Loucy (cell line): ENCODE measurements around the gene PHKB.

ENCODE experiments used
- H2AFZ ChIP-seq: fragments of 200-600 bp; sonication (generic); 2 replicates; pipeline ENCODE4 v1.6.0; 2016; ENCODE audit warnings: antibody characterized with exemption, mild to moderate bottlenecking, low read length, moderate library complexity
- H3F3A ChIP-seq: fragments of 200-600 bp; 2 replicates; pipeline ENCODE4 v1.6.0; 2016; ENCODE audit warnings: antibody characterized with exemption, low read depth, mild to moderate bottlenecking
- H3K27me3 ChIP-seq: fragments of 200-600 bp; sonication (generic); 2 replicates; pipeline ENCODE4 v1.6.1; 2014; ENCODE audit warnings: low read length, mild to moderate bottlenecking; ENCODE audit not compliant: insufficient read depth, poor library complexity, severe bottlenecking
- H3K36me3 ChIP-seq: fragments of 200-600 bp; sonication (generic); 2 replicates; pipeline ENCODE4 v1.6.1; 2016; ENCODE audit warnings: low read length; ENCODE audit not compliant: insufficient read depth
- H3K4me1 ChIP-seq: fragments of 200-600 bp; sonication (generic); 2 replicates; pipeline ENCODE4 v1.5.1; 2014; ENCODE audit warnings: low read length, mild to moderate bottlenecking; ENCODE audit not compliant: insufficient read depth, poor library complexity, severe bottlenecking
- H3K4me2 ChIP-seq: fragments of 200-600 bp; sonication (generic); 2 replicates; pipeline ENCODE4 v1.6.0; 2014; ENCODE audit warnings: antibody characterized with exemption, low read length, low read depth, mild to moderate bottlenecking; ENCODE audit not compliant: poor library complexity, severe bottlenecking
- H3K4me3 ChIP-seq: fragments of 200-600 bp; sonication (generic); 2 replicates; pipeline ENCODE4 v1.5.1; 2014; ENCODE audit warnings: low read length, mild to moderate bottlenecking, mixed read lengths; ENCODE audit not compliant: poor library complexity, severe bottlenecking
- H3K79me2 ChIP-seq: fragments of 200-600 bp; sonication (generic); 2 replicates; pipeline ENCODE4 v1.6.1; 2014; ENCODE audit warnings: low read length; ENCODE audit not compliant: insufficient read depth
- H3K9ac ChIP-seq: fragments of 200-600 bp; sonication (generic); 2 replicates; pipeline ENCODE4 v1.6.0; 2014; ENCODE audit warnings: mild to moderate bottlenecking, low read depth, low read length, moderate library complexity; ENCODE audit not compliant: poor library complexity, severe bottlenecking
- H3K9me2 ChIP-seq: fragments of 200-600 bp; sonication (generic); replicated peaks from 2 replicates; pipeline ENCODE4 v1.6.1; 2016; ENCODE audit warnings: low read depth, low read length, mixed read lengths
- H3K9me3 ChIP-seq: fragments of 200-600 bp; sonication (generic); 2 replicates; pipeline ENCODE4 v1.6.1; 2014; ENCODE audit warnings: mild to moderate bottlenecking, antibody characterized with exemption, low read length, low read depth; ENCODE audit not compliant: insufficient read depth
- H4K20me1 ChIP-seq: fragments of 200-600 bp; sonication (generic); 2 replicates; pipeline ENCODE4 v1.6.0; 2014; ENCODE audit warnings: antibody characterized with exemption, low read length, mild to moderate bottlenecking; ENCODE audit not compliant: insufficient read depth, poor library complexity, severe bottlenecking
- EZH2phosphoT487 ChIP-seq: fragments of 200-600 bp; IDR thresholded peaks from 2 replicates; pipeline ENCODE4 v1.6.1; 2018; ENCODE audit warnings: antibody characterized with exemption, mild to moderate bottlenecking, moderate library complexity, borderline replicate concordance
- TF ChIP-seq, protein P1 (sequence below): fragments of 200-600 bp; sonication (generic); conservative IDR thresholded peaks from 2 replicates; pipeline ENCODE4 v1.5.1; 2014; ENCODE audit warnings: mild to moderate bottlenecking, antibody characterized with exemption, low read length

Gene PHKB

DNA sequence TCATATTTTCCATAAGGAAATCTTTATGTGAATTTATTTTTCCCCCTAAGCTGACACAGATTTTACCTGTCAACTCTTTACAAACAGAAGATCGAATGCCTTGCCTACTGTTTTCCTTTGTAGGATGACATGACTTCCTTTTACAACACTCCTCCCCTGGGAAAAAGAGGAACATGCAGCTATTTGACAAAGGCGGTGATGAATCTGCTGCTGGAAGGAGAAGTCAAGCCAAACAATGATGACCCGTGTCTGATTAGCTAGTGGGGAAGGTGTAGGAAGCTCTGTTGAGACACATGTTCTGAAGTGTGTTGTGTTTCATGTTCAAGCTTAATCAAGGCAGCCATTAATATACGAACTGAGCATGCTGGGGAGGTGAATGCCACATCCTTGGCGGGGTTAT, 238.0 kb downstream of the PHKB start:
- TF ChIP-seq, protein P1, sequence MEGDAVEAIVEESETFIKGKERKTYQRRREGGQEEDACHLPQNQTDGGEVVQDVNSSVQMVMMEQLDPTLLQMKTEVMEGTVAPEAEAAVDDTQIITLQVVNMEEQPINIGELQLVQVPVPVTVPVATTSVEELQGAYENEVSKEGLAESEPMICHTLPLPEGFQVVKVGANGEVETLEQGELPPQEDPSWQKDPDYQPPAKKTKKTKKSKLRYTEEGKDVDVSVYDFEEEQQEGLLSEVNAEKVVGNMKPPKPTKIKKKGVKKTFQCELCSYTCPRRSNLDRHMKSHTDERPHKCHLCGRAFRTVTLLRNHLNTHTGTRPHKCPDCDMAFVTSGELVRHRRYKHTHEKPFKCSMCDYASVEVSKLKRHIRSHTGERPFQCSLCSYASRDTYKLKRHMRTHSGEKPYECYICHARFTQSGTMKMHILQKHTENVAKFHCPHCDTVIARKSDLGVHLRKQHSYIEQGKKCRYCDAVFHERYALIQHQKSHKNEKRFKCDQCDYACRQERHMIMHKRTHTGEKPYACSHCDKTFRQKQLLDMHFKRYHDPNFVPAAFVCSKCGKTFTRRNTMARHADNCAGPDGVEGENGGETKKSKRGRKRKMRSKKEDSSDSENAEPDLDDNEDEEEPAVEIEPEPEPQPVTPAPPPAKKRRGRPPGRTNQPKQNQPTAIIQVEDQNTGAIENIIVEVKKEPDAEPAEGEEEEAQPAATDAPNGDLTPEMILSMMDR = no peak
- TF ChIP-seq EZH2phosphoT487 = no peak
- Histone ChIP-seq H3K79me2 (no peaks in the 10 kb centered on the region), H4K20me1 (no peaks in the 10 kb centered on the region), H3K9me3 (no peaks in the 10 kb centered on the region), H3K9me2 (no peaks in the 10 kb centered on the region), H3K4me3 (no peak overlapping the region), H3K4me2 (no peak overlapping the region), H3K4me1 (peaks cover 23% of the 10 kb centered on the region), H2AFZ (no peak overlapping the region), H3K36me3 (peaks cover 23% of the 10 kb centered on the region; the same call in 1 of the 2 replicates), H3F3A (no peaks in the 10 kb centered on the region), H3K27me3 (no peaks in the 10 kb centered on the region), H3K9ac (no peak overlapping the region)

DNA sequence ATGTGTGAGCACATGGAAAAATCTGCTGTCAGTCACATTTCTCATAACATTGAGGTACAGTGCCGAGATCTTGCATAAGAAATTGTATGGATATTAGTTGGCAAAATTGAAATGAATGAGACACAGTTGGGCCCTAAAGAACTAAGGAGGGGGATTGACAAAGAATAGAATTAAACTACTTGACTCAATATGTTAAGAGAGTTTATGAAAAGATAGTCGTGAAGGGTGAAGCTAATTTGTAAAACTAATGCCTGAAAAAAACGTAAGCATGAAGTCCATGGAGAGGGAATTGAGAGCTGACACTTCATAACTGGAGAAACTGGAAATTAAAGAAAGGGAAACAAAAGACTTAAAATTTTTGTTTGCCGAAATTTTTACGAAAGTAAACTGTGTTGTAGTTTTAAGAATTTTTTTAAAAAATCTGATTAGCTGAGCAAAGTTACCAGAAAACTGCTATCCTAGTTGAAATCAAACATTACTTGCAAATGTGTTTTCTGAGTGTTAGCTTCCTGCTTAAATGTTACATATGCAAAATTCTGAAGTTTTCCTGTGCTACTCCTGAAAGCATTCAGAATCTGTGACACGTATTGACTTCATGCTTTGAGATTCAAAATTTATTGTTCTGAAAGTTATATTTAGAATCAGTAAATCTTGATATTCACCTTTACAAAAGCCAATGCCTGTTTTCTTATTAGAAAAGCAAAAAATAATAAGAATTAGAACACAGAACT, 239.9 kb downstream of the PHKB start:
- no peak overlapping the region for H3K4me2 ChIP-seq
- no peaks in the 10 kb centered on the region for H4K20me1 ChIP-seq
- H2AFZ ChIP-seq = no peak overlapping the region
- no peaks in the 10 kb centered on the region for H3F3A ChIP-seq
- no peak overlapping the region for H3K9ac ChIP-seq
- H3K27me3 ChIP-seq = no peaks in the 10 kb centered on the region
- H3K36me3 ChIP-seq = peaks cover 22% of the 10 kb centered on the region; the same call in 1 of the 2 replicates
- no peak overlapping the region for H3K4me3 ChIP-seq
- TF ChIP-seq EZH2phosphoT487 = no peak
- TF ChIP-seq, protein P1 = no peak
- no peaks in the 10 kb centered on the region for H3K9me3 ChIP-seq
- H3K4me1 ChIP-seq = peaks cover 21% of the 10 kb centered on the region
- no peaks in the 10 kb centered on the region for H3K9me2 ChIP-seq
- no peaks in the 10 kb centered on the region for H3K79me2 ChIP-seq

DNA sequence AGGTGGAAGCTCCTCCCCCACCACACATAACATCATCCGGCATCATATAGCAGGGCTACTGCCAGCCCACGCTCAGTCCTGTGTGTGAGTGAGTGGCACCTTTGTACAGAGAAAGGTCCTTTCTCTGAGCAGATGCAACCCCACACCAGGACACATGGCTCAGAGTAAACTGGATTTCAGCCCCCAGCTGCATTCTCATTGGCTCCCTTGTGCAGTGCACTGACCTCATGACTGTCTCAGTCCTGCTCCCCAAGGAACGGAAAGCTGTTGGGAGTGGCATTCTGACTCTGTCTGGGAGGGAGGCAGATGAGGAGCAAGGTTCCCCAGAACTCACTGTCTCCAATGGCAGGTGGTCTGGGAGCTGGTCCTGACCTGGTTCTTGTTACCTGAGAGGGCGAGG, 244.1 kb downstream of the PHKB start:
- no peaks in the 10 kb centered on the region for H4K20me1 ChIP-seq
- H3K36me3 ChIP-seq = no peaks in the 10 kb centered on the region
- no peaks in the 10 kb centered on the region for H3K27me3 ChIP-seq
- no peaks in the 10 kb centered on the region for H3K4me1 ChIP-seq
- no peak overlapping the region for H3K4me3 ChIP-seq
- TF ChIP-seq, protein P1 = no peak
- TF ChIP-seq EZH2phosphoT487 = no peak
- H3F3A ChIP-seq = no peaks in the 10 kb centered on the region
- H3K9me2 ChIP-seq = no peaks in the 10 kb centered on the region
- H3K9ac ChIP-seq = no peak overlapping the region
- H3K9me3 ChIP-seq = no peaks in the 10 kb centered on the region
- no peaks in the 10 kb centered on the region for H3K79me2 ChIP-seq
- H3K4me2 ChIP-seq = no peak overlapping the region
- H2AFZ ChIP-seq = no peak overlapping the region
